HepG2 (cell line): ENCODE results near the gene ELAVL4. TPM values are rescaled to one million over a fixed set of nuclear protein-coding genes. Genes with fewer than 3 reads are reported as not detected.

Experiments
- ATAC-seq: fragments of 200-7000 bp; cut with Tn5 transposase; 3 replicates; pipeline ENCODE4 v1.9.1; 2020; ENCODE audit warnings: mild to moderate bottlenecking, moderate library complexity
- BruUV-seq: library from RNA; stranded (reverse); fragments of 400-500 nt; replicated peaks from 2 replicates; lab custom pipeline; 2021; lab: Mats Ljungman, UMichigan
- CTCF ChIA-PET: fragments of 300-600 bp; formaldehyde crosslinking; extraction: SDS; loops from one replicate; lab custom pipeline; 2021; ENCODE audit warnings: low total read pairs, inconsistent platforms, low intra/inter-chr PET ratio; lab: Yijun Ruan, JAX
- POLR2A ChIA-PET: fragments of 350-600 bp; sonication (Branson Sonifier 250); formaldehyde crosslinking; loops from one replicate; lab custom pipeline; 2020; ENCODE audit warnings: antibody characterized with exemption, inconsistent platforms; lab: Yijun Ruan, JAX
- DNase-seq: peaks from one replicate; pipeline ENCODE4 v3.0.0-alpha.2; 2015; ENCODE audit warnings: low spot score
- FAIRE-seq: peaks from 3 replicates; lab custom pipeline; 2011; peaks lifted over from hg19 to GRCh38; lab: Jason Lieb, UNC
- H2AFZ ChIP-seq: one replicate; pipeline ENCODE4 v1.6.1; 2011; ENCODE audit warnings: low read length, inconsistent platforms
- H3K27ac ChIP-seq: fragments of 300-600 bp; 3 replicates; pipeline ENCODE4 v1.8.0; 2011; ENCODE audit warnings: mixed run types, mild to moderate bottlenecking, mixed read lengths, low read length, inconsistent platforms; ENCODE audit not compliant: insufficient read depth; ENCODE audit errors: extremely low read length
- H3K27me3 ChIP-seq, 2 experiments: fragments of 200-600 bp in 1 of 2; 2 replicates in 1 of 2; 3 replicates in 1 of 2; pipeline versions ENCODE4 v1.6.0 to v1.8.0; 2011; ENCODE audit warnings: low read length in 2 of 2, mild to moderate bottlenecking in 2 of 2, moderate library complexity in 2 of 2, inconsistent platforms in 1 of 2; ENCODE audit not compliant: insufficient read depth in 2 of 2, control insufficient read depth in 1 of 2
- H3K36me3 ChIP-seq, 2 experiments: fragments of 200-600 bp in 1 of 2; replicated peaks in 1 of 2; 2 replicates in 1 of 2; 3 replicates in 1 of 2; pipeline versions ENCODE4 v1.5.1 to v1.8.0; 2011; ENCODE audit warnings: low read length in 2 of 2, inconsistent platforms in 1 of 2; ENCODE audit not compliant: insufficient read depth in 2 of 2, control insufficient read depth in 1 of 2
- H3K4me1 ChIP-seq: 2 replicates; pipeline ENCODE4 v1.5.1; 2012; ENCODE audit warnings: low read length, inconsistent platforms; ENCODE audit not compliant: insufficient read depth
- H3K4me2 ChIP-seq: 2 replicates; pipeline ENCODE4 v1.6.0; 2011; ENCODE audit warnings: low read depth, low read length, inconsistent platforms
- H3K4me3 ChIP-seq, 3 experiments: fragments of 200-600 bp in 1 of 3; sonication (generic), shearing (Covaris generic) in 1 of 3; replicated peaks in 1 of 3; 2 replicates each; pipeline ENCODE4 v1.5.1; 2011 to 2016; ENCODE audit warnings: low read length in 3 of 3, inconsistent platforms in 2 of 3, low read depth in 2 of 3, mild to moderate bottlenecking in 2 of 3, control low read depth in 1 of 3, mixed read lengths in 1 of 3; ENCODE audit not compliant: insufficient read depth in 1 of 3
- H3K79me2 ChIP-seq: one replicate; pipeline ENCODE4 v1.6.1; 2011; ENCODE audit warnings: low read length, inconsistent platforms; ENCODE audit not compliant: insufficient read depth
- H3K9ac ChIP-seq: 2 replicates; pipeline ENCODE4 v1.6.0; 2011; ENCODE audit warnings: mild to moderate bottlenecking, low read depth, low read length, inconsistent platforms; ENCODE audit not compliant: insufficient read depth
- H3K9me3 ChIP-seq: 2 replicates; pipeline ENCODE4 v1.5.1; 2012; ENCODE audit warnings: mild to moderate bottlenecking, low read length
- H4K20me1 ChIP-seq: 2 replicates; pipeline ENCODE4 v1.6.0; 2011; ENCODE audit warnings: inconsistent platforms, mild to moderate bottlenecking, low read length, moderate library complexity; ENCODE audit not compliant: insufficient read depth
- ARID3A ChIP-seq: IDR thresholded peaks from 2 replicates; pipeline ENCODE4 v1.6.1; 2012; ENCODE audit warnings: low read depth, low read length, improper control_type of control experiment
- CHD4 ChIP-seq: fragments of 200-600 bp; sonication (generic); IDR thresholded peaks from 2 replicates; pipeline ENCODE4 v1.7.0; 2017; ENCODE audit warnings: mild to moderate bottlenecking, low read length, borderline replicate concordance
- E2F1 ChIP-seq: sonication (generic); formaldehyde crosslinking; IDR thresholded peaks from 2 replicates; pipeline ENCODE4 v1.5.0; 2020; ENCODE audit warnings: missing genetic modification reagents
- FOSL2 ChIP-seq: sonication (generic); formaldehyde crosslinking; IDR thresholded peaks from 2 replicates; pipeline ENCODE4 v1.4.0; 2020; ENCODE audit warnings: missing genetic modification reagents
- IKZF1 ChIP-seq: fragments of 450-650 bp; IDR thresholded peaks from 2 replicates; pipeline ENCODE4 v1.7.1; 2016
- KLF11 ChIP-seq: IDR thresholded peaks from 2 replicates; pipeline ENCODE4 v1.6.1; 2016; ENCODE audit warnings: missing compliant biosample characterization
- MED1 ChIP-seq: sonication (generic); formaldehyde crosslinking; IDR thresholded peaks from 2 replicates; pipeline ENCODE4 v1.4.0; 2020; ENCODE audit warnings: missing genetic modification reagents
- MLX ChIP-seq: IDR thresholded peaks from 2 replicates; pipeline ENCODE4 v1.6.1; 2016
- SIN3B ChIP-seq: fragments of 150-350 bp; IDR thresholded peaks from 2 replicates; pipeline ENCODE4 v1.6.1; 2014; ENCODE audit warnings: low read length
- ZBTB34 ChIP-seq: sonication (generic); formaldehyde crosslinking; IDR thresholded peaks from 2 replicates; pipeline ENCODE4 v1.8.0; 2022; ENCODE audit warnings: mild to moderate bottlenecking, missing genetic modification reagents
- ZFAT ChIP-seq: sonication (generic); formaldehyde crosslinking; conservative IDR thresholded peaks from 2 replicates; pipeline ENCODE4 v1.8.1; 2023; ENCODE audit warnings: missing genetic modification reagents, inconsistent platforms
- ZNF180 ChIP-seq: sonication (generic); formaldehyde crosslinking; IDR thresholded peaks from 2 replicates; pipeline ENCODE4 v1.4.0; 2020; ENCODE audit warnings: low read depth, missing genetic modification reagents, borderline replicate concordance
- ZNF263 ChIP-seq: sonication (generic); formaldehyde crosslinking; IDR thresholded peaks from 2 replicates; pipeline ENCODE4 v1.4.0; 2020; ENCODE audit warnings: missing genetic modification reagents
- ZNF274 ChIP-seq: sonication (generic); formaldehyde crosslinking; IDR thresholded peaks from 2 replicates; pipeline ENCODE4 v1.5.1; 2020; ENCODE audit warnings: mild to moderate bottlenecking, missing genetic modification reagents
- ZNF788 ChIP-seq: sonication (generic); formaldehyde crosslinking; IDR thresholded peaks from 2 replicates; pipeline ENCODE4 v1.5.0; 2020; ENCODE audit warnings: mild to moderate bottlenecking, missing genetic modification reagents, borderline replicate concordance
- WGBS: methylation state at CpG from one replicate; pipeline ENCODE4 v1.1.6; 2017; ENCODE audit warnings: low lambda C conversion rate; 5-methylcytosine and 5-hydroxymethylcytosine counted together
- in situ Hi-C: cut with HindIII; loops from 2 replicates; pipeline ENCODE4 v1.10.0; 2017; ENCODE audit warnings: low pct_unique_long_range_greater_than_20kb; ENCODE audit not compliant: extremely low pct_ligation_motif_present
- intact Hi-C: fragments of 100-400 bp; cut with micrococcal nuclease; formaldehyde crosslinking; loops from one replicate; pipeline ENCODE4 v1.10.0; 2022; ENCODE audit not compliant: unreplicated experiment
- polyA plus RNA-seq, 8 experiments: library from polyadenylated mRNA; depleted of rRNA in 3 of 8; stranded (reverse) in 7 of 8; unstranded in 1 of 8; fragments of >200 nt; fragmentation: Illumina TruSeq in 4 of 8; extraction: Trizol in 4 of 8; gene quantifications; 2 replicates each; pipeline versions ENCODE4 v1.2.1 to v1.2.3, GENCODE V29; 2011 to 2016; ENCODE audit warnings: low read depth in 4 of 8, missing spikeins in 1 of 8, mixed read lengths in 1 of 8; ENCODE audit not compliant: insufficient read depth in 1 of 8
- total RNA-seq, 5 experiments: library from RNA; depleted of rRNA; stranded (reverse); fragments of >200 nt; fragmentation: Illumina TruSeq; extraction: Trizol; gene quantifications; 2 replicates each; pipeline ENCODE4 v1.2.3, GENCODE V29; 2016; ENCODE audit warnings: low read depth in 1 of 5

ELAVL4 gene
- total and polyA plus RNA-seq, 2 of the 13 experiments (the other 11 are each of a cell fraction or from before 2014, with no cell fraction given) = not detected

- no peak for ATAC-seq
- CTCF ChIA-PET = no interaction called here
- BruUV-seq = no TSS peak
Observed at GRCh38 chr1:50126927-50127715, 18.4 kb downstream of the ELAVL4 start.

More at GRCh38 chr1:50126927-50127715, 18.4 kb downstream of the ELAVL4 start:
- Histone ChIP-seq H3K36me3 (no peaks in the 10 kb centered on the region), H3K9me3 (no peaks in the 10 kb centered on the region), H3K79me2 (no peaks in the 10 kb centered on the region), H4K20me1 (no peaks in the 10 kb centered on the region), H3K4me2 (no peak overlapping the region), H3K9ac (no peak overlapping the region), H3K4me1 (peaks cover 10% of the 10 kb centered on the region; the same call in 1 of the 2 replicates), H3K4me3 (no peak overlapping the region), H3K27me3 (no peaks in the 10 kb centered on the region), H2AFZ (no peak overlapping the region), H3K27ac (no peak overlapping the region)
- no peak for DNase-seq
- no peak for TF ChIP-seq MLX
- no peak for TF ChIP-seq MED1 (CRISPR knock-in tag)
- no peak for TF ChIP-seq ZNF180 (CRISPR knock-in tag)
- TF ChIP-seq ARID3A = no peak
- TF ChIP-seq ZNF274 (CRISPR knock-in tag) = no peak
- TF ChIP-seq CHD4 = no peak
- no peak for TF ChIP-seq IKZF1
- no peak for TF ChIP-seq ZNF263 (CRISPR knock-in tag)
- TF ChIP-seq FOSL2 (CRISPR knock-in tag) = no peak
- no peak for TF ChIP-seq ZBTB34
- TF ChIP-seq ZFAT (CRISPR knock-in tag) = no peak
- TF ChIP-seq ZNF788 = no peak
- no peak for TF ChIP-seq SIN3B
- TF ChIP-seq KLF11 (CRISPR knock-in tag) = no peak
- TF ChIP-seq E2F1 (CRISPR knock-in tag) = no peak
- FAIRE-seq = no peak
- intact Hi-C loops (no loop called here), in situ Hi-C loops (no loop called here)
- POLR2A ChIA-PET = no interaction called here
- WGBS = 17% methylated on average over 5 of the region's 5 CpGs
